PC-3 (cell line): ENCODE results near the gene B4GALT5. TPM values are rescaled to one million over a fixed set of nuclear protein-coding genes. Genes with fewer than 3 reads are reported as not detected.

Experiments used
- ATAC-seq: fragments of 200-7000 bp; cut with Tn5 transposase; 2 replicates; pipeline ENCODE4 v1.9.1; 2020; ENCODE audit warnings: mild to moderate bottlenecking, moderate library complexity
- BruUV-seq: library from RNA; stranded (reverse); fragments of 400-500 nt; replicated peaks from 2 replicates; lab custom pipeline; 2021; lab: Mats Ljungman, UMichigan
- CTCF ChIA-PET: fragments of 300-600 bp; sonication (Branson Sonifier 250); formaldehyde crosslinking; loops from one replicate; lab custom pipeline; 2022; ENCODE audit warnings: antibody characterized with exemption; lab: Charles Lee
- POLR2A ChIA-PET: fragments of 300-600 bp; sonication (Branson Sonifier 250); formaldehyde crosslinking; loops from one replicate; lab custom pipeline; 2022; ENCODE audit warnings: antibody characterized with exemption; ENCODE audit not compliant: unreplicated experiment; lab: Charles Lee
- DNase-seq: peaks from one replicate; pipeline ENCODE4 v3.0.0-alpha.2; 2015
- H2AFZ ChIP-seq: fragments of 300-600 bp; sonication (generic); 2 replicates; pipeline ENCODE4 v1.6.0; 2016; ENCODE audit warnings: antibody characterized with exemption, low read length
- H3F3A ChIP-seq: fragments of 300-600 bp; sonication (generic); one replicate; pipeline ENCODE4 v1.6.0; 2017; ENCODE audit warnings: antibody characterized with exemption, low read length, control low read depth, mild to moderate bottlenecking; ENCODE audit not compliant: unreplicated experiment
- H3K27ac ChIP-seq: fragments of 300-600 bp; sonication (generic); 2 replicates; pipeline ENCODE4 v1.5.1; 2016; ENCODE audit warnings: mild to moderate bottlenecking, low read length
- H3K27me3 ChIP-seq: fragments of 300-600 bp; sonication (generic); 2 replicates; pipeline ENCODE4 v1.6.1; 2016; ENCODE audit warnings: low read length, mixed read lengths
- H3K36me3 ChIP-seq: fragments of 300-600 bp; sonication (generic); 2 replicates; pipeline ENCODE4 v1.6.1; 2016; ENCODE audit warnings: low read depth, mixed run types, low read length, mixed read lengths
- H3K4me1 ChIP-seq: fragments of 300-600 bp; sonication (generic); 2 replicates; pipeline ENCODE4 v1.5.1; 2016; ENCODE audit warnings: low read length; ENCODE audit not compliant: insufficient read depth
- H3K4me2 ChIP-seq: fragments of 300-600 bp; sonication (generic); 2 replicates; pipeline ENCODE4 v1.6.0; 2016; ENCODE audit warnings: low read length
- H3K4me3 ChIP-seq: fragments of 300-600 bp; sonication (generic); 2 replicates; pipeline ENCODE4 v1.5.1; 2016; ENCODE audit warnings: mild to moderate bottlenecking, low read length, mixed read lengths
- H3K79me2 ChIP-seq: fragments of 300-600 bp; sonication (generic); 2 replicates; pipeline ENCODE4 v1.6.1; 2017; ENCODE audit warnings: low read length, mixed read lengths
- H3K9ac ChIP-seq: fragments of 300-600 bp; sonication (generic); 2 replicates; pipeline ENCODE4 v1.6.0; 2016; ENCODE audit warnings: mild to moderate bottlenecking, low read length
- H3K9me2 ChIP-seq: fragments of 300-600 bp; sonication (generic); replicated peaks from 2 replicates; pipeline ENCODE4 v1.6.1; 2016; ENCODE audit warnings: mixed run types, low read length, mixed read lengths
- H3K9me3 ChIP-seq: fragments of 300-600 bp; sonication (generic); 2 replicates; pipeline ENCODE4 v1.6.1; 2016; ENCODE audit warnings: low read length, mixed read lengths
- H4K20me1 ChIP-seq: fragments of 300-600 bp; sonication (generic); 2 replicates; pipeline ENCODE4 v1.6.1; 2016; ENCODE audit warnings: low read length, mixed read lengths
- EZH2 ChIP-seq: fragments of 300-600 bp; sonication (generic); IDR thresholded peaks from one replicate; pipeline ENCODE4 v1.6.1; 2017; ENCODE audit warnings: antibody characterized with exemption, mild to moderate bottlenecking, low read length; ENCODE audit not compliant: unreplicated experiment
- EZH2phosphoT487 ChIP-seq: fragments of 300-600 bp; sonication (generic); IDR thresholded peaks from 2 replicates; pipeline ENCODE4 v1.6.1; 2018; ENCODE audit warnings: mild to moderate bottlenecking, antibody characterized with exemption, low read length, borderline replicate concordance
- intact Hi-C: fragments of 100-400 bp; cut with micrococcal nuclease; formaldehyde crosslinking; loops from 2 replicates; pipeline ENCODE4 v1.9.0; 2023
- total RNA-seq: library from RNA; depleted of rRNA; stranded (reverse); fragments of >200 nt; gene quantifications from 2 replicates; pipeline ENCODE4 v1.2.3, GENCODE V29; 2014
- TF ChIP-seq, protein P1 (sequence below): fragments of 300-600 bp; sonication (generic); conservative IDR thresholded peaks from 2 replicates; pipeline ENCODE4 v1.5.1; 2017; ENCODE audit warnings: antibody characterized with exemption, low read depth, mild to moderate bottlenecking, low read length

The B4GALT5 gene
- total RNA-seq, 1 experiment from 2014 or later = 18.1 TPM

DNA sequence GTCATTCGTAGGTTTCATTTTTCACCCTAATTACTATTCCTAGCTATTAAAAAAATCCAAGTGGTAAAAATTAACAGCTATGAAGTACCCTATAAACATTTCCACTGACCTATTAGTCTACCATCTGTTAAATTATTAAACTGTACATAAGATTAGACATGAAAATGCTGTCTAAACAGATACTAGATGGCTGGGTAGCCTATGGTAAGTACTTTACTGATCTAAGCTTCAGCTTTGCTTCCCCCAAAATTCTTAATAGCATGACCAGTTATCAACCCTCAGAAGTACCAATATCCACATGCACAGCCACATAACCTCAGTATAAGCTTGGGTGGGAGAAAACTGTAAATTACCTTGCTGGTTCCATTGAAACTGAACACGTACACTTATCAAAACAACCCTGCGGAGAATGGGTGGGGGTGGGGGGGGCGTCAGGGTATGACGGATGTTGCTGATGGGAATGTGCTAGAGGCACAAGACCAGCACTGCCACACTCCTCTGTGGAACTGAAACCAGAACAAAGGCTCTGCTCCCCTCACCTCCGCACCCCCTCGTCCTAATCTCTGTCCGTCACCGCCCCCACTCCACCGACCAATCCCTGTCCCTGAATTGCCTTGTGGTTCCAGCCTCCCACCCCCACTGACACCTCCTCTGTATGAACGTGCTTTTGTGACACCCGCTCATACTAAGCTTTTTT, 45.3 kb downstream of the B4GALT5 start:
- Histone ChIP-seq H3K4me3 (no peak overlapping the region), H2AFZ (no peak overlapping the region), H3K4me2 (no peak overlapping the region), H3K36me3 (no peaks in the 10 kb centered on the region), H3K27me3 (no peaks in the 10 kb centered on the region), H3K9ac (no peak overlapping the region), H3K27ac (no peak overlapping the region), H3K9me2 (no peaks in the 10 kb centered on the region), H3K79me2 (peaks cover 95% of the 10 kb centered on the region), H3K4me1 (peaks cover 2% of the 10 kb centered on the region), H3F3A (no peaks in the 10 kb centered on the region), H4K20me1 (0 out of 2 replicates have a peak, but pooled peaks cover 7% of the 10 kb centered on the region), H3K9me3 (no peaks in the 10 kb centered on the region)
- ATAC-seq (no peak), DNase-seq (no peak)
- intact Hi-C loops = no loop called here
- no TSS peak for BruUV-seq
- CTCF ChIA-PET = no interaction called here
- TF ChIP-seq EZH2phosphoT487 (no peak), EZH2 (no peak)
- TF ChIP-seq, protein P1, sequence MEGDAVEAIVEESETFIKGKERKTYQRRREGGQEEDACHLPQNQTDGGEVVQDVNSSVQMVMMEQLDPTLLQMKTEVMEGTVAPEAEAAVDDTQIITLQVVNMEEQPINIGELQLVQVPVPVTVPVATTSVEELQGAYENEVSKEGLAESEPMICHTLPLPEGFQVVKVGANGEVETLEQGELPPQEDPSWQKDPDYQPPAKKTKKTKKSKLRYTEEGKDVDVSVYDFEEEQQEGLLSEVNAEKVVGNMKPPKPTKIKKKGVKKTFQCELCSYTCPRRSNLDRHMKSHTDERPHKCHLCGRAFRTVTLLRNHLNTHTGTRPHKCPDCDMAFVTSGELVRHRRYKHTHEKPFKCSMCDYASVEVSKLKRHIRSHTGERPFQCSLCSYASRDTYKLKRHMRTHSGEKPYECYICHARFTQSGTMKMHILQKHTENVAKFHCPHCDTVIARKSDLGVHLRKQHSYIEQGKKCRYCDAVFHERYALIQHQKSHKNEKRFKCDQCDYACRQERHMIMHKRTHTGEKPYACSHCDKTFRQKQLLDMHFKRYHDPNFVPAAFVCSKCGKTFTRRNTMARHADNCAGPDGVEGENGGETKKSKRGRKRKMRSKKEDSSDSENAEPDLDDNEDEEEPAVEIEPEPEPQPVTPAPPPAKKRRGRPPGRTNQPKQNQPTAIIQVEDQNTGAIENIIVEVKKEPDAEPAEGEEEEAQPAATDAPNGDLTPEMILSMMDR = no peak
- POLR2A ChIA-PET = interaction anchor here (0.6 kb wide), 1 partner anchor 12 kb away, joined by 3 read pairs; no protein-coding TSS in a partner anchor

DNA sequence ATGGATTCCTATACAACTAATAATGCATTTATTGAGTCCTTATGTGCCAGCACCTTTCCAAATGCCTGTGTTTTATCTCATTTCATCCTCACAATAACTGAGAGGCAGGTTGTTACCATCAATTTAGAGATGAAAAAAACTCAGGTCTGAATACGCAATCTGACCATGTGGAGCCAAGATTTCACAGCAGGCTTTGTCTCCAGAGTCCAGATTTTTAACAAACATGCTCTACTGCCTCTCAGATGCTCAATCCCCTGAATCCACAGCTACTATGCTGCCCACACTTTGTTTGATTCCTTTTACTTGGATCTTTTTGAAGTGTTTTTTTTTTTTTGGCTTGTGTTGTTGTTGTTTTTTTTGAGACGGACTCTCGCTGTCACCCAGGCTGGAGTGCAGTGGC, 46.8 kb downstream of the B4GALT5 start:
- CTCF ChIA-PET = no interaction called here
- POLR2A ChIA-PET = no interaction called here
- 0 out of 2 replicates have a peak, but pooled peaks cover 4% of the 10 kb centered on the region for H3K4me1 ChIP-seq

DNA sequence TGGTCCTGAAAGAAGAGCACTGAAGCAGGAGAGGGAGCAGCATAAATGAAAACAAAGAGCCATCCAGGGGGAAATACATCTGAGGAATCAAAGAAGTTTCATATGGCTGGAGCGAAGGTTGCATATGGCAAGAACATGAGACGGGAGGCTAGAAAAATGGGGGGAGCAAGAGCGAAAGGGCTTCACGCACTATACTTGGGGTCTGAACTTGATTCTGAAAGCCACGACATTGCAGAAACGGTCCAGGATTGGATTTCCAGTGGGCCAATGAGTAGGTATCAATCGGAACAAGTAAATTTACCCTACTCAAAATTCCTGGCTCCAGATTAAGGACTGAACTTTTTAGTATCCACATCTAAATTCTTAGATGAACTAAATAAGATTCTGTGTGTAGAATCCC, 47.9 kb downstream of the B4GALT5 start:
- H3K4me2 ChIP-seq = no peak overlapping the region
- 0 out of 2 replicates have a peak, but pooled peaks cover 4% of the 10 kb centered on the region for H3K4me1 ChIP-seq
- DNase-seq (no peak), ATAC-seq (no peak)
- H3K9me3 ChIP-seq = no peaks in the 10 kb centered on the region
- no peaks in the 10 kb centered on the region for H3K36me3 ChIP-seq
- TF ChIP-seq, protein P1 = no peak
- TF ChIP-seq EZH2 (no peak), EZH2phosphoT487 (no peak)
- intact Hi-C loops = no loop called here
- no TSS peak for BruUV-seq
- ChIA-PET POLR2A (no interaction called here), CTCF (no interaction called here)
- no peak overlapping the region for H2AFZ ChIP-seq
- no peaks in the 10 kb centered on the region for H3K9me2 ChIP-seq
- H3K27ac ChIP-seq = no peak overlapping the region
- peaks cover 12% of the 10 kb centered on the region; the same call in 1 of the 2 replicates for H4K20me1 ChIP-seq
- peaks cover 95% of the 10 kb centered on the region for H3K79me2 ChIP-seq
- H3F3A ChIP-seq = no peaks in the 10 kb centered on the region
- H3K9ac ChIP-seq = no peak overlapping the region
- no peaks in the 10 kb centered on the region for H3K27me3 ChIP-seq
- H3K4me3 ChIP-seq = no peak overlapping the region

More for the DNA sequence above, 46.8 kb downstream of the B4GALT5 start:
- Histone ChIP-seq H3K9me3 (no peaks in the 10 kb centered on the region), H3K79me2 (peaks cover 95% of the 10 kb centered on the region), H2AFZ (no peak overlapping the region), H3K27me3 (no peaks in the 10 kb centered on the region), H3K4me3 (no peak overlapping the region), H3F3A (no peaks in the 10 kb centered on the region), H3K36me3 (no peaks in the 10 kb centered on the region), H3K27ac (no peak overlapping the region), H3K9me2 (no peaks in the 10 kb centered on the region), H3K9ac (no peak overlapping the region), H3K4me2 (no peak overlapping the region), H4K20me1 (peaks cover 9% of the 10 kb centered on the region; the same call in 1 of the 2 replicates)
- no TSS peak for BruUV-seq
- no peak for TF ChIP-seq EZH2phosphoT487
- DNase-seq (no peak), ATAC-seq (no peak)
- intact Hi-C loops = no loop called here
